HG02623 (cell line): ENCODE results near the gene S100A8.
"Not testable (repeated sequence)": the region's sequence is repeated elsewhere in the genome, so short reads cannot be mapped to it uniquely, and the experiment has no call there.

Experiments
- ATAC-seq: cut with Tn5 transposase; IDR thresholded peaks from one replicate; pipeline ENCODE4 v1.9.1; 2021; ENCODE audit warnings: moderate library complexity; ENCODE audit not compliant: unreplicated experiment

The S100A8 gene

GRCh38 chr1:153390938-153391710 is at the start of gene S100A8:
Gene S100A8, minus strand, starts transcription at chr1:153391073. Its CDS starts 538 bp downstream, at chr1:153390535.
- no peak for ATAC-seq

- ATAC-seq, result no peak
These were observed 48.4 kb upstream of the S100A8 start for GRCh38 chr1:153439273-153439672.

DNA sequence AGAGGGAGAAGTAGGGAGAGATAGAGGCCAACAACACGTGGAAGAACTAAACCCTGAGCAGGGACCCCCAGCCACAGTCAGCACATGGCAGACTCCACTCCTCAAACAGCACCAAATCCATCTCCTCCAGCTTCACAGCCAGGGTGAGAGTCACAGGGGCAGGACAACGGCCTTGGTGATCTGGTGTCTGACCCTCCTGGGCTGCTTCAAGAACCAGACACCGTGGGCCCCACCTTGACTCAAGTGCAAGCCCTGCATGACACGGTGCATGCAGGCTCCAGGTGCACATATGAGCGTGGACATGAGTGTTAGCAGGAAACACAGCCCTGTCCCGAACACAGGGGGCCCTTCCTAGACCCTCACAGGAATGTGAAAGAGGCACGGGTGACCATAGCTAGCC is 47.7 kb upstream of the S100A8 start:
- ATAC-seq, result no peak

GRCh38 chr1:153437236-153437635 is 46.4 kb upstream of the S100A8 start:
- ATAC-seq, result no peak

DNA sequence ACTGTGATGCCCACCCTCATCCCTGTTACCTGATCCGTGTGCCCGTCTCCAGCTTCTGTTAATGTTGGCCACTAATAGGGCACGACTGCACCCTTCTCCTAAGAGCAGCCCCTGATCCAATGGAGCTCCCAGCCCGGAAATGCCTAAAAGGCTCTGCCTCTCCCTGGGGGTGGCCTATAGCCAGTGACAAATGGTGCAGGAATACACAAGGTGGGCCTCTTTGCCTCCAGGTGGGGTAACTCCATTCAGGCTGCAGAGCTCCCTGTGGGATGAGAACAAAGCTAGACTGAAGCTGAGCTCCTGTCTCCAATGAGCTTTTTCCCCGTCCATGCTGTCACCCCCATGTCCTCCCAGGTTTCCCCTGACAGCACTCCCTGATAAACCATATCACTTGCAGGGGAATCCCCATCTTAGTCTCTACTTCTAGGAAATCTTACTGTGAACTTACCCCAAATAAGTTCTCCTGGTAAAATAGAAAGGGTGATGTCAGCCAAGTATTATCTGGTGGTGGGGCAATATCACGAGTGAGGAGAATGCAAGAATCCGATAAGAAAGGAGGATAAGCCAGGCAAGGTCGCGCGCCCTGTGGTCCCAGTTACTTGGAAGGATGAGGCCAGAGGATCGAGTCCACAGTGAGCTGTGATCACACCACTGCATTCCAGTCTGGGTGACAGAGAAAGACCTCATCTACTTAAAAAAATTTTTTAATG is 44.0 kb upstream of the S100A8 start:
- no peak for ATAC-seq

GRCh38 chr1:153432874-153433681 is 42.2 kb upstream of the S100A8 start:
- ATAC-seq, result no peak

GRCh38 chr1:153431928-153432327 is 41.1 kb upstream of the S100A8 start:
- ATAC-seq, result no peak

GRCh38 chr1:153431427-153431826 is 40.6 kb upstream of the S100A8 start:
- ATAC-seq, result no peak

DNA sequence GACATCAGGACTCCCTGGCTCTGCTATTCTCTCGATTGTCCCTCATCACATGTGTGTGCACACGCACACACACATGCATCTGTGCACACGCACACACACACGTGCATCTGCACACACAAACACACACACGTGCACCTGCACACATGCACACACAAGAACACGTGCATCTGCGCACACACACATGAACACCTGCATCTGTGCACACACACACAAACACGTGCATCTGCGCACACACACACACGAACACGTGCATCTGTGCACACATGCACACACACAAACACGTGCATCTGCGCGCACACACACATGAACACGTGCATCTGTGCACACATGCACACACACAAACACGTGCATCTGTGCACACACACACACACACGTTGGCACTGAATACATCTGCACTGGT is 40.1 kb upstream of the S100A8 start:
- ATAC-seq, result no peak

- no peak for ATAC-seq
These were observed 39.7 kb upstream of the S100A8 start for GRCh38 chr1:153430561-153430960.

- ATAC-seq, result no peak
These were observed 39.3 kb upstream of the S100A8 start for GRCh38 chr1:153430166-153430553.

- ATAC-seq, result no peak
These were observed 38.6 kb upstream of the S100A8 start for GRCh38 chr1:153429266-153430165.

- no peak for ATAC-seq
These were observed 37.9 kb upstream of the S100A8 start for GRCh38 chr1:153428791-153429190.

- ATAC-seq, result no peak
These were observed 37.3 kb upstream of the S100A8 start for GRCh38 chr1:153428073-153428638.

DNA sequence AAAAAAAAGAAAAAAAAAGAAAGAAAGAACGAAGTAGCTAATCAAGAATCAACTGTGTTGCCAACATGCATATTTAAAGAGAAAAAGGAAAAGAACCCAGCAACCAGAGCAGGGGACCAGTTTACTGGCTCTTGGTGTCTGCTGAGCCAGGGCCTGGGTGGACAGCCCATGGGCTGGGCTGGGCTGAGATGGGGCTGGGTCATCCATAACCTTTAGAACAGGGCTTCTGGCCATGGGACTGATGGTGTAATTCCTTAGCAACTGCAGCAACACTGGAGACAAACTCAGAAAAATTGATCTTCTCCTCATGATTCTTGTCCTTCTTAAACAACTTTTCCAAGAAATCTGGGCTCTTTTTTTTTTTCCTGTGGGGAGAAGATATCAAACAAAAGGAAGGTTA is 35.9 kb upstream of the S100A8 start:
- ATAC-seq, result no peak

DNA sequence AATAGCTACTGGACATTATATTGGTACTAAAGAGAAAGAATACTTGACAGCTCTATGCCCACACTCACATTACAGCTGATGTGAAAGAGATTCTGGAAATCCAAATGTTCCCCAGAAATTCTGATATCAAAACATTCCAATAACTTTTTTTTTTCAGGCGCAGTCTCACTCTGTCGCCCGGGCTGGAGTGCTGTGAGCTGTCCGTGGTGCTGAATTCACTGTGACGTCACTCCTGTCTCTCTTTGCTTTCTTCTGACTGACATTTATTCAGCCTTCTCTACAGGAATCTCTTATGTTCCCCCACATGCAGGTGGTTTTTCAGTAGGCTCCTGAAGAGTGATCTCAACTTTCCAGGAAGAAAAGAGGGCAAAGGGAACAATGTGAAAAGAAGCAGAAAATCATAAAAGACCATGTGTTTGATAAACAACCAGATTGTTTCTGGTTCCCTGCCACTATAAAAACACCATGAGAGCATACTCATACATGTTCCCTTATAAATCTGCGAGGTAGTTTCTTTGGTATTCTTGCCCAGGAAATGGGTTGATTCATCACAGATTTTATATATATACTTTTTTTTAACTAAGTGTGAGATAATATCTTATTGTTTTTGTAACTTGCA is 31.7 kb upstream of the S100A8 start:
- no peak for ATAC-seq

GRCh38 chr1:153420306-153420705 is 29.4 kb upstream of the S100A8 start:
- ATAC-seq, result no peak

GRCh38 chr1:153419436-153419793 is 28.5 kb upstream of the S100A8 start:
- not testable (repeated sequence) for ATAC-seq

DNA sequence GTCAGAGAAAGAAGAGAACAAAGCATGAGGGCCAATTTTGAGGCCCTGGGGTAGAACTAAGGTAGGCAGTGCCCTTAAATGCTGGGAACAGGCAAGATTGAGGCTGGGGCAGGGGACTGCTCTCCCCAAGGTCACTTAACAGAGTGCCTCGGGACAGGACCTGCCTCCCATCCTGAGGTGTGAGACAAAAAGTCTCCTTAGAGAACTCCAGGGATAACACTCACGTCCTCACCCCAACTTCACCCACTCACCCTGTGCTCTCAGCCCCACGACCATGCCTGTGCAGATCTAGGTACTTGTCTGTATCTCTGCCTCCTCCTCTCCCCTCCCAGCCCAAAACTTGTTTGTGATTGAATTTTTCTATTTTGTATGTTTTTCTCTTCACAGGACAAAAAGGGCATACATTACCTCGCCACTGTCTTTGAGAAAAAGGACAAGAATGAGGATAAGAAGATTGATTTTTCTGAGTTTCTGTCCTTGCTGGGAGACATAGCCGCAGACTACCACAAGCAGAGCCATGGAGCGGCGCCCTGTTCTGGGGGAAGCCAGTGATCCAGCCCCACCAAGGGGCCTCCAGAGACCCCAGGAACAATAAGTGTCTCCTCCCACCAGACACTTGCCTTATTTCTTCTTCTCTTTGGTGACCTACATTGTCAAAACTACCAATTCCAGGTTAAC is 28.0 kb upstream of the S100A8 start:
- ATAC-seq, result not testable (repeated sequence)
